ENCODE results near the gene APOOL. TPM values are rescaled to one million over a fixed set of nuclear protein-coding genes. Genes with fewer than 3 reads are reported as not detected.
"Not testable (repeated sequence)": the region's sequence is repeated elsewhere in the genome, so short reads cannot be mapped to it uniquely, and the experiment has no call there.

The APOOL gene
- total RNA-seq, 1 donor from 2014 or later, result 54.2 TPM

- ATAC-seq, result no peak
- no peak for DNase-seq (ENCODE audit: missing footprints)
- intact Hi-C loops (cut with DNase I), result loop anchor here (2.0 kb wide), 1 partner anchor 324 kb away; no protein-coding TSS in a partner anchor
Observed at GRCh38 chrX:85052636-85053343, 49.1 kb downstream of the APOOL start.

GRCh38 chrX:85065512-85066198, 62.0 kb downstream of the APOOL start:
- ATAC-seq (no peak), DNase-seq (ENCODE audit: missing footprints) (no peak)
- intact Hi-C loops (cut with DNase I), result no loop called here

GRCh38 chrX:85077247-85077646, 73.6 kb downstream of the APOOL start:
- intact Hi-C loops (cut with DNase I); DNase-seq (ENCODE audit: missing footprints); ATAC-seq: not testable (repeated sequence)

GRCh38 chrX:85084770-85085393, 81.2 kb downstream of the APOOL start:
- DNase-seq (ENCODE audit: missing footprints) (no peak), ATAC-seq (no peak)
- intact Hi-C loops (cut with DNase I), result no loop called here

- ATAC-seq (no peak), DNase-seq (ENCODE audit: missing footprints) (peak; percentile 28)
- intact Hi-C loops (cut with DNase I), result no loop called here
Observed at GRCh38 chrX:85089321-85089840, 85.7 kb downstream of the APOOL start.

GRCh38 chrX:85107407-85107806, 103.7 kb downstream of the APOOL start:
- ATAC-seq (no peak), DNase-seq (ENCODE audit: missing footprints) (peak; percentile 18)
- intact Hi-C loops (cut with DNase I), result no loop called here

- ATAC-seq (no peak), DNase-seq (ENCODE audit: missing footprints) (no peak)
- intact Hi-C loops (cut with DNase I), result no loop called here
Observed at GRCh38 chrX:85108165-85108564, 104.5 kb downstream of the APOOL start.

- DNase-seq (ENCODE audit: missing footprints) (no peak), ATAC-seq (no peak)
- intact Hi-C loops (cut with DNase I), result no loop called here
Observed at GRCh38 chrX:85109235-85109634, 105.6 kb downstream of the APOOL start.

GRCh38 chrX:85111347-85111746, 107.7 kb downstream of the APOOL start:
- intact Hi-C loops (cut with DNase I), result loop anchor here (5.0 kb wide), 1 partner anchor 431 kb away; no protein-coding TSS in a partner anchor
- no peak for ATAC-seq
- DNase-seq (ENCODE audit: missing footprints), result no peak

GRCh38 chrX:85112293-85112692, 108.6 kb downstream of the APOOL start:
- intact Hi-C loops (cut with DNase I), result loop anchor here (5.0 kb wide), 1 partner anchor 430 kb away; no protein-coding TSS in a partner anchor
- ATAC-seq (no peak), DNase-seq (ENCODE audit: missing footprints) (peak; percentile 31)

- DNase-seq (ENCODE audit: missing footprints), result no peak
- intact Hi-C loops (cut with DNase I), result loop anchor here (5.0 kb wide), 1 partner anchor 429 kb away; no protein-coding TSS in a partner anchor
- no peak for ATAC-seq
Observed at GRCh38 chrX:85113746-85114145, 110.1 kb downstream of the APOOL start.

GRCh38 chrX:85114171-85114570, 110.5 kb downstream of the APOOL start:
- intact Hi-C loops (cut with DNase I), result loop anchor here (5.0 kb wide), 1 partner anchor 428 kb away; no protein-coding TSS in a partner anchor
- ATAC-seq (no peak), DNase-seq (ENCODE audit: missing footprints) (no peak)

GRCh38 chrX:85114776-85115175, 111.1 kb downstream of the APOOL start:
- intact Hi-C loops (cut with DNase I), result loop anchor here (5.0 kb wide), 1 partner anchor 428 kb away; no protein-coding TSS in a partner anchor
- DNase-seq (ENCODE audit: missing footprints) (no peak), ATAC-seq (no peak)

GRCh38 chrX:85115252-85115651, 111.6 kb downstream of the APOOL start:
- intact Hi-C loops (cut with DNase I), result no loop called here

GRCh38 chrX:85136409-85136808, 132.7 kb downstream of the APOOL start:
- intact Hi-C loops (cut with DNase I), result no loop called here
- DNase-seq (ENCODE audit: missing footprints) (no peak), ATAC-seq (no peak)

More at GRCh38 chrX:85115252-85115651, 111.6 kb downstream of the APOOL start:
- no peak for DNase-seq (ENCODE audit: missing footprints)
- no peak for ATAC-seq

- DNase-seq (ENCODE audit: missing footprints) (no peak), ATAC-seq (no peak)
- intact Hi-C loops (cut with DNase I), result no loop called here
Observed at GRCh38 chrX:85139422-85139821, 135.7 kb downstream of the APOOL start.

- DNase-seq (ENCODE audit: missing footprints), result no peak
- no peak for ATAC-seq
- intact Hi-C loops (cut with DNase I), result no loop called here
Observed at GRCh38 chrX:85140964-85141363, 137.3 kb downstream of the APOOL start.

Data from Right ventricle myocardium inferior (tissue), 1 donor.